GM19372 (cell line): ENCODE data around the gene AFMID.
A peak's percentile ranks its signal among the peaks of the same experiment; 100 is the strongest.
"Not testable (repeated sequence)": the region's sequence is repeated elsewhere in the genome, so short reads cannot be mapped to it uniquely, and the experiment has no call there.

Experiments
- ATAC-seq: cut with Tn5 transposase; IDR thresholded peaks from one replicate; pipeline ENCODE4 v1.9.1; 2021; ENCODE audit warnings: mild to moderate bottlenecking, low read depth, moderate library complexity; ENCODE audit not compliant: unreplicated experiment

The AFMID gene

DNA sequence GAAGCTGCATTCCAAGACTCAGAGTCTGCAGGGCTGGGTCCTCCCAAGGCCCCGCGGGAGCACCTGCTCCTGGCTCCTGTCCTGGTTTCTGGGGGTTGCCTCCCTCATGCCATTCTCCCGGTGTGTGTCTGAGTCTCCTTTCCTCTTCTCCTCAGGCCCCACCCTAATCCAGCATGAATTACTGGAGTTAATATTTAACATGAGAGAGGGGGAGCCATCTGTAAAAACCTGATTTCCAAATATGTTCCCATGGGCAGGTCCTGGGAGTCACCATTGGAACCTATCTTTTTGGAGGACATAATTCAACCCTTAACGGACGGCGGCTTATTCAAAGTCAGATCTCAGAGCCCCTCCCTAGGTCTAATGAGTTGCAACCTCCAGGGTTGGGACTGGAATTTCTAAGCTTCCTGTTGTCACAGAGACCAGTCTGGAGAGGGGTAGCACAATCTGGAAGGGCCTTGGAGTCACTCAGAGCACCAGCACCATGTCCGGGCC, 35.6 kb upstream of the AFMID start:
- ATAC-seq: no peak

DNA sequence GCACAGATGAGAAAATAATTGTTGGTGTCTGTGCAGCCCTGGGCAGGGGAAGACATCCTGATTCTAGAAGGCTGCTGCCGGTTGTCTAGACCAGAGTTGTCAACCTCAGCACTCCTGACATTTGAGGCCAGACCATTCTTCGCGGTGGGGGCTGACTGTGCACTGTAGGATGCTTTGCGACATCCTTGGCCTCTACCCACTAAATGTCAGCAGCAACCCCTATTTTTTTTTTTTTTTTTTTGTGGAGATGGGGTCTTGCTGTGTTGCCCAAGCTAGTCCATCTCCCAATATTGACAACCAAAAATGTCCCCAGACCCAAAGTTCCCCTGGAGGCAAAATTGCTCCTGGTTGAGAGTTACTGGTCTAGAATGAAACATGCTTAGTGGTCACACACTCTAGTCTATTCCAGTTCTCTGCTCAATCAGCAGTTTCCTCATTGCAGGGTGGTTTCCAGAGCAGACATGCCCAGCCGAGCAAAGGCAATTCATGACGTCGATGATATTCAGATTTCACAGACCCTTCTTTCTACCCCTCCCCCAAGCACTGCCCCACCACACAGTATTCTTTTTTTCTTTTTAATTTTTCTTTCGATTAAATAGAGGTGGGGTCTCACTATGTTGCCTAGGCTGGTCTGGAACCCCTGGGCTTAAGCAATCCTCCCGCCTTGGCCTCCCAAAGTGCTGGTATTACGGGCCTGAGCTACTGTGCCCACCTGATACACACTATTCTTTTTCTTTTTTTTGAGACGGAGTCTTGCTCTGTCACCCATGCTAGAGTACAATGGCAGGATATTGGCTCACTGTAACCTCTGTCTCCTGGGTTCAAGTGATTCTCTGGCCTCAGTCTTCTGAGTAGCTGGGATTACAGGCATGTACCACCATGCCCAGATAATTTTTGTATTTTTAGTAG, 32.0 kb upstream of the AFMID start:
- no peak for ATAC-seq

DNA sequence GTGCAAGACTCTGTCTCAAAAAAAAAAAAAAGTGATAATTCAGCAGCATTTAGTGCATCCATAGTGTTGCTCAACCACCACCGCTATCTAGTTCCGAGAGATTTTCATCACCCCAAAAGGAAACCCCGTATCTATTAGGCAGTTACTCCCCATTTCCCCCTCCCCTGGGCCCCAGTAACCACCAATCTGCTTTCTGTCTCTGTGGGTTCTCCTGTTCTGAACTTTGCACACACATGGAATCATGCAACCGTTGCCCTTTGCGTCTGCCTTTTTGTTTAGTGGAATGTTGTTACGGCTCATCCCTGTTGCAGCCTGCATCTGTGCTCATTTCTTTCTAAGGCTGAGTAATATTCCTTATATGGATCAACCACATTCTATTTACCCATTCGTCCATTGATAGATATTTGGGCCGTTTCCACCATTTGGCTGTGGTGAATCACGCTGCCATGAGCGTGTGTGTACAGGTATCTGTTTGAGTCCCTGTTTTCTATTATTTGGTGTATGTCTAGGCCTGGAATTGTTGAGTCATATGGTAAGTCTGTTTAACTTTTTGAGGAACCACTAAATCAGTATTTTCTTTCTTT, 27.5 kb upstream of the AFMID start:
- ATAC-seq: no peak

DNA sequence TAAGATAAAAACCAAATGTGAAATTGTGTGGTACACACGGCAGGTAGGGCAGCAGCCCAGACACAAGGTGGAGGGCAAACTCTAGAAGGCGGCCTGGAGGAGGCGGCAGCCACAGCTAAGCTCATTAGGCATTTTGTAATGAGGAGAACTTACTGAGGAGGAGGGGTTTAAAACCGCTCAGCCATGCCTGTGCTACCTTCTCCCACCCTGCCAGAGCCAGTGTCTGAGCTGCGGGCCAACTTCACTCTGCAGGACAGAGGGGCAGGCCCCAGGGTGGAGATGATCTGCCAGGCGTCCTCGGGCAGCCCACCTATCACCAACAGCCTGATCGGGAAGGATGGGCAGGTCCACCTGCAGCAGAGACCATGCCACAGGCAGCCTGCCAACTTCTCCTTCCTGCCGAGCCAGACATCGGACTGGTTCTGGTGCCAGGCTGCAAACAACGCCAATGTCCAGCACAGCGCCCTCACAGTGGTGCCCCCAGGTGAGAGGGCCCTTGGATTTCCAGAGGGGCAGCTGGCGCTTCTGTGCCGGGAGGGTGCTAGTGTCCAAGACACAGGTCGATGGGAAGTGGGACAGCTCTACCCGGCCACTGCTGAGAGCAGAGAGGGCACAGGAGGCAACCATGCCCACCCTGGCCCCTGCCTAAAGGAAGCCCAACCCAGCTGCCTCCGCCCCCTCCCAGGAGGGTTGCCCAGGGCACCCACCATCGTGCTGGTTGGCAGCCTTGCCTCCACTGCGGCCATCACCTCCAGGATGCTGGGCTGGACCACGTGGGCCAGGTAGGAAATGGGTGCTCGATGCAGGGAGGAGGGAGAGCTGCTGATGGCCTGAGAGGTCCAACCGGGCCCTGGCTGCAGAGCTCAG, 23.0 kb upstream of the AFMID start:
- no peak for ATAC-seq

DNA sequence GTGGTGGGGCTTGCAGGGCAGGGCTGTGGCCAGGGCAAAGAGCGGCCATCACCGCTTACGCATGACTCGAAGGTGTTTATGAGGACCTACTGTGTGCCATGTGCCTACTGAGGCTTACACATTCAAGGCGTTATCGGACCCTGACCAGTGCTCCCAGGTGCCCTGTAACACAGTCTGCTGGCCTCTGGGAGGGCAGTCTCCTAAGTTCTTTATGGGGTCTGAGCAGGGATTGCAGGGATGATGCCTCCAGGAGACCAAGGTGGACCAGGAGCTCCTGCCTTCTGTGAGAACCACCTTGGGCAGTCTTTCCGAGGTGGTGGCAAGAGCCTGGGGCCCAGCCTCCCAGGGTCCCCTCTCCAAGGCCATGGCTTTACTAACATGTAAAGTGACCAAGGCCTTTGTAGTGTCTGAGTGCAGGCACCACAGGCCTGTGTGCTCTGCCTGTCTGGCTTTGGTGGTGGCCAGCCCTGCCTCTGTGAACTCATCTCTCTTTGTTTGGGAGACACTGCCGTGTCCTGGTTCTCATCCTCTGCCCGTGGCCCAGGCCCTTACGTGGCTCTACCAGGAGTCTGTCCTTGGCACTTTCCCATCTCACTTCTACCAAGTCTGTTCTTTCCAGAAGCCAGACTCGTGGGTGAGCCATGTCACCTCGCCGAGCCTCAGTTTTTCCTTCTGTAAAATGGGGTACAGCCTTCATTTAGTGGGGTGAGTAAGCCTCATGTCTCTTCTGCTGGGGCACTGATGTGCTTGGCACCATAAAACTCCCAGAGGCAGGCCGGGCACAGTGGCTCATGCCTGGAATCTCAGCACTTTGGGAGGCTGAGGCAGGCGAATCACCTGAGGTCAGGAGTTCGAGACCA, 22.2 kb upstream of the AFMID start:
- no peak for ATAC-seq

DNA sequence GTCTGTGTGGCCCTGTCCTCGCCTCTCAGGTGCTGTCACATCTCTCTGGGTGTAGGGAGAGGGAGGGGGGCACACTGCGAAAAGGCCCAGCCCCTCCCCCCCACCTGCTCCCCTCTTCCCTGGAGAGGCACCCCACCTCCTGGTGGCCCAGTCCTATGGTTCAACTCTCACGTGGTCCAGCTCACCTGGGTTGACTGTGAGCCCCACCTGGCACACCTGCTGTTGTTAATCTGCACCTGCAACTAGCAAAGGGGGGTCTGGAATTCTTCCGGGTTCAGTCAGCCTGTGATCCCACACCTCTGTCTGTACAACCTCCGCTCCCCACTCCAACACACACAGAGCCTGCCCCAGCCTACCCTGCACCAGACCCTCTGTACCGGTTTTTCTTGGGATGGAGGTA, 20.7 kb upstream of the AFMID start:
- ATAC-seq: no peak

DNA sequence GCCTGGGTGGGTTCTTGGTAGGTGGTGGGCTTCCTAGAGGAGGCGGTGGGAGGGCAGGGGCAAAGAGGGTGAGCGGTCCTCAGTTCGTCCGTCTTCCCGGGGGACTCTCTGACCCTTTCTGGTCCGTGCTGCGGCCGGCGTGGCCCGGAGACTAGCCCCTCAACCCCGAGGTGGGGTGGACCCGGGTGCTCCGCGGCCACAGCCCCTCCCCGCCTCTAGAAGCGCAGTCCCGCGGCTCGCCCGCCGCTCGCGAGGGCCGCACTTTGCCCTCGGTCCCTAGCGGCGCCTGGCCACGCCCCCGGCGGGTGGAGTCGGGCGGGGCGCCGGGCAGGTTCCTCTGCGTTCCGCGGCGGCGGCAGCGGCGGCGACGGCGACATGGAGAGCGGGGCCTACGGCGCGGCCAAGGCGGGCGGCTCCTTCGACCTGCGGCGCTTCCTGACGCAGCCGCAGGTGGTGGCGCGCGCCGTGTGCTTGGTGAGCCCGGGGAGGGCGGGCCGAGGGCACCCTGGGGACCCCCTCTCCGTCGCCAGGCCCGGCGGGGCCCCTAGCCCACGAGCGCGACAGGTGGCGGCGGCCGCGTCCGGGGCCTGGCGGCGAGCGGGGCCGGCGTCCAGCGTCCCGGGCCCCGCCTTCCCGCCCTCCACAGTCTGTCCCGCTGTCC, 18.8 kb upstream of the AFMID start, which contains the start of gene SYNGR2:
Gene SYNGR2, plus strand, starts transcription at position 340 of the 661 bp plus-strand sequence. Its CDS starts 36 bp downstream, at position 376.
- ATAC-seq: peak; percentile 61

DNA sequence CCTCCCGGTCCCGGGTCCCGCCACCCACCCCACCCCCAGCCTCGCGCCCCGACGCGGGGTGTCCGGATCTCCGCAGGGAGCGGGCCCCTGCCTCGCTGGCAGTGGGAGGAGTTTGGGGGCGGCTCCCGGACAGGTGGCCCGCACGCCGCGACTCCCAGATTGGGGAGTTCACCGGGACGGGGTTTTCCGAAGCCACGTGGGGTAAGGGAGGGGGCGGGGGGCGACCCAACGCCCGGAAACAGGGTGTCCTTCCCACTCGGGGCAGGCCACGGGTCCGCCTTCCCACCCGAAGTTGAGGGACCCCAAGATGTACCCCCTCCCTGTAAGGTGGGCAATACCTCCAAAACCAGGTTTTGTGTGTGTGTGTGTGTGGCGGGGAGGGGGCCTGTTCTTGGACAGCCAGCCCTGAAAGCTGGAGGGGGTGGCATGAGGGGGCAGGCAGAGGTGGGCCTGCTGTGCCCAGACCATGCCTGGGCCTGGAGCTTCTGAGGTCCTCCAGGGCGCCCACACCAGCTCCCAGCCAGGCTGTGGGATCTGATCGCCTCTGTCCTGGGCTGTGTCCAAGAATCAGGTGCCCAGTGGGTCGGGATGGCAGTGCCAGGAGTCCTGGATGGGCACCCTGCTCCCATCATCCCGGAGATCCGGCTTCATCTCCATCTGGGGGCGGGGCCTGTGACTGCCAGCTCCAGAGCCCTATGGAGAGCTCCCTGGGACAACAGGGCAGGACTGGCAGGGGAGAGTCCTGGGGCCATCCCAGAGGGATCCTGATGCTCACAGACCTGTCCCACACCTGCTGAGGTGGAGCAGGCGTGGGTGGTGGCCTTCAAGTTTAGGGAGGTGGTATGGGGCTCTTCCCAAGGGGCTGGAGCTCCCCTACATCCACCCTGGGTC, 18.0 kb upstream of the AFMID start:
- ATAC-seq: peak; percentile 27

DNA sequence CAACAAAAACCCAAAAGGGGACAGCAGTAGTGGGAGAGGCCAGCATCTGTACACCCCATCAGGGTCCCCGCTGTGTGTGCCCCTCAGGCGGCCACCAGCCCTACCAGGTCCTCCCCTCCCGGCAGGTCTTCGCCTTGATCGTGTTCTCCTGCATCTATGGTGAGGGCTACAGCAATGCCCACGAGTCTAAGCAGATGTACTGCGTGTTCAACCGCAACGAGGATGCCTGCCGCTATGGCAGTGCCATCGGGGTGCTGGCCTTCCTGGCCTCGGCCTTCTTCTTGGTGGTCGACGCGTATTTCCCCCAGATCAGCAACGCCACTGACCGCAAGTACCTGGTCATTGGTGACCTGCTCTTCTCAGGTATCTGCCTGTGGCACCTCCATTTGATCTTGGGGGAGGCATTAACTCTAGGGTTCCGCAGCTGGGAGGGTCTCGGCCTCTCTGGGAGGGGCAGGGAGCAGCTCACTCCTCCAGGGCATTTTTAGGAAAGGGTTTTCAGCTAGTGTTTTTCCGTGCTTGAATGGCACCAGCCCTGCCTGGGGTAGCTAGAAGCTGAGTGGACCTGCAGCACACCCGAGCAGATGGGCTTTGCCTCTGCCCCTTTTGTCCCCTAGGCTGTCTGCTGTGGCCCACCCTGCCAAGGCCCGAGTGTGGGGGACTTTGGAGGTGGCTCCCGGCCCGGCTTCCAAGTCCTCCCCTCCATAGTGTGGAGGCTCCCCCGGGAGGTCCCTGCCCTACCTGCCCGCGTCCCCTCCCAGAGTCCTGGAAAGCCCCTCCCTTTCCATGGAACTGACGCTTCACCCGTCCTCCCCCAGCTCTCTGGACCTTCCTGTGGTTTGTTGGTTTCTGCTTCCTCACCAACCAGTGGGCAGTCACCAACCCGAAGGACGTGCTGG, 16.2 kb upstream of the AFMID start:
- ATAC-seq: no peak

DNA sequence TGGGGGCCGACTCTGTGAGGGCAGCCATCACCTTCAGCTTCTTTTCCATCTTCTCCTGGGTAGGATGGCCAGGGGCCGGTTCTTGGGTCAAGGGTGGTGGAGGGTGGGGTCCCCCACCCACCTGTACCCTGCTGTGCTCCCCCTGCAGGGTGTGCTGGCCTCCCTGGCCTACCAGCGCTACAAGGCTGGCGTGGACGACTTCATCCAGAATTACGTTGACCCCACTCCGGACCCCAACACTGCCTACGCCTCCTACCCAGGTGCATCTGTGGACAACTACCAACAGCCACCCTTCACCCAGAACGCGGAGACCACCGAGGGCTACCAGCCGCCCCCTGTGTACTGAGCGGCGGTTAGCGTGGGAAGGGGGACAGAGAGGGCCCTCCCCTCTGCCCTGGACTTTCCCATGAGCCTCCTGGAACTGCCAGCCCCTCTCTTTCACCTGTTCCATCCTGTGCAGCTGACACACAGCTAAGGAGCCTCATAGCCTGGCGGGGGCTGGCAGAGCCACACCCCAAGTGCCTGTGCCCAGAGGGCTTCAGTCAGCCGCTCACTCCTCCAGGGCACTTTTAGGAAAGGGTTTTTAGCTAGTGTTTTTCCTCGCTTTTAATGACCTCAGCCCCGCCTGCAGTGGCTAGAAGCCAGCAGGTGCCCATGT, 15.4 kb upstream of the AFMID start:
- not testable (repeated sequence) for ATAC-seq

DNA sequence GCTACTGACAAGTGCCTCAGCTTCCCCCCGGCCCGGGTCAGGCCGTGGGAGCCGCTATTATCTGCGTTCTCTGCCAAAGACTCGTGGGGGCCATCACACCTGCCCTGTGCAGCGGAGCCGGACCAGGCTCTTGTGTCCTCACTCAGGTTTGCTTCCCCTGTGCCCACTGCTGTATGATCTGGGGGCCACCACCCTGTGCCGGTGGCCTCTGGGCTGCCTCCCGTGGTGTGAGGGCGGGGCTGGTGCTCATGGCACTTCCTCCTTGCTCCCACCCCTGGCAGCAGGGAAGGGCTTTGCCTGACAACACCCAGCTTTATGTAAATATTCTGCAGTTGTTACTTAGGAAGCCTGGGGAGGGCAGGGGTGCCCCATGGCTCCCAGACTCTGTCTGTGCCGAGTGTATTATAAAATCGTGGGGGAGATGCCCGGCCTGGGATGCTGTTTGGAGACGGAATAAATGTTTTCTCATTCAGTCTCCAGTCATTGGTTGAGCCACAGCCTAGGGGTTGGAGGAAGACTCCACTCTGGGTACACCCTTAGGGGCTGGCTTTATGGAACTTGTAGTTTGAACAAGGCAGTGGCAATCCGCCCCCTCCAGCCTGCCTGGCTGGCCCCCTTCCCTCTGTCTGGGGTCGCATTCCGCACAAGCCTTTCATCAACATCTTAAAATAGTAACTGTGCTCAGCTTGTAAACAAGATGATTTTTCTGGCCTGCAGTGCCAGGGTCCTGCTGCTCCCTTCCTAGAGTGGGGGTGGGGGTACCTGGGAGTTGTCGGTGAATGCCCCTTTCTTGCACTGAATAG, 14.7 kb upstream of the AFMID start:
- no peak for ATAC-seq

DNA sequence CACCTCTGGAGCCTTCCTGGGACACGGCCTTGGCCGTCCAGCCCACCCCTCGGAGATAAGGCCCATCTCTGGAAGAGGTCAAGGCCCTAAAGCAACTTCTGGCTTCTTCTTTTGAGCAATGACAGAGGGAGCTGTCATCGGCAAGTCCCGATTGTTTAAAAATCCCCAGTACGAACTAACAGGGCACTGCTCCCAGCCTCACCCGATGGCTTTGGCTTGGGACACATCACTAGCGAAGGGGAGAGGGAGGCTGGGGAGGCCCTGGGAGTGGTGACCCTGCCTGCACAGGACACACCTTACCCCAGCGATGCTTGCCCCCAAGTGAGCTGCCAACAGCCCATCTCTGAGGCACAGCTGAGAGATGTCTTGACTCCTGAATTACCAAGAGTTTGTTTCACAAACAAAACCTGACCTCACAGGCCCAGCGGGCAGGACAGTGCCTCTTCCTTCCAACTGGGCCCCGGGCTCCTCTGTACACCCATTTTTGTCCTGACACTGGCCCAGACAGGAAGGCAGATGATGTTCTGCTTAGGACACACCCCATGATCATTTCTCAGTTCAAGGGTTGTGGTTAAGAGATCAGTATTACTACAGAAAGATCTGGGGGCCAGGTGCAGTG, 14.0 kb upstream of the AFMID start:
- ATAC-seq: no peak

DNA sequence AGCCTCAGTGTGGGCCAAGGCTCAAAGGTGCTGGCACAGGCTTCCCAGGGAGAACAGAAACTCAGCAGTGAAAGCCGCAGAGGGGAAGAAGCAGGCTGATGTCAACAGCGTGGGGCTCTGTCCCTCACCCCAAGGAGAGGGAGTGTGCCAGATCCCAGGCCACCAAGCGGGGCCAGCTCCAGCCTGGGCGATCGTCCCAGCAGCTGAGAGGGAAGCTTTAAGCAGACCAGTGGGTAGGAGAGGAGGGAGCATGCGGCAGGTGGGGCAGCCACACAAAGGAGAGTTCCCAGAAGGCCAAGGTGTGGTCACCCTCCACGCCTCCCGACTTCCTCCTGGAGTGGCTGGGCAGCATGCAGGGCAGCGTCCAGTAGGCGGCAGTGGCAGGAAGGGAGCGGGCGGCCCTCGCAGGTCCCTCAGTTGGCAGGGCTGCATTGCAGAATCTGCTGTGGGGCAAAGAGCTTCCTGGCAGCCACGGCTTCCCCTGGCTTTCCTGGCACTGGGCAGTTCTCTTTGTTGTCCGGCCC, 12.8 kb upstream of the AFMID start:
- ATAC-seq: no peak

DNA sequence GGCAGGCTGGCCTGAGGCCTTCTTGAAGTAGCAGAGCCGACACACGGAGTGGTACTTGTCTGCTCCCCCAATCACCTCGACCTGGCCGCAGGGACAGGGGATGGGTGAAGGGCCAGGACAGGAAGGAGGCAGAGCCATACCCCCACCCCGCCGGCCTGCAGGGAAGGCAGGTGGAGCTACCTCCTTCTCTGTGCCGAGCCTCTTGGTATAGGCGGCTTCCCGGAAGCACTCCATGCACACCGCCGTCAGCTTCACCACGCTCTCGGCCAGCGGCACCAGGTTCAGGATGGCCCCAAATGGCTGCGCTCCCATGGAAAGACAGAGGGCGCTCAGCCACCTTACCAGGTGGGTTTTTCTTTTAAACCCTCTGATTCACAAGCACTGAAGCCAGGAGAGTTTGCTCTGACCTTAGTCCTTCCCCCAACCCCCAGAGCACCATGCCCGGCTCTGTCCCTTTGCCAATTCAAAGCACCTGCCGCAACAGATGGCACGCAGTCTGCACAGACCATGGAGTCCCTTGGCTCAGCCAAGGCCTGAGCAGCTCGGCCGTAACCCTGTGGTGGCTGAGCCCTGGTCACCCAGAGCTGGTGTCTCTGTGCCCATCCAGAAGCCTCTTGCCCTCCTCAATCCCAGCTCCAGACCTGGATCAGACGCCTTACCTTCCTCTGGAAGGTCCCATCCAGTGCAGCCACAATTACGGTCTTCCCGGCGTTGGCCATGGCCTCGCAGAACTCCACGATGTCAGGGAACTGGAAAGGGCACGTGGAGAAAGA, 12.1 kb upstream of the AFMID start:
- ATAC-seq: no peak

DNA sequence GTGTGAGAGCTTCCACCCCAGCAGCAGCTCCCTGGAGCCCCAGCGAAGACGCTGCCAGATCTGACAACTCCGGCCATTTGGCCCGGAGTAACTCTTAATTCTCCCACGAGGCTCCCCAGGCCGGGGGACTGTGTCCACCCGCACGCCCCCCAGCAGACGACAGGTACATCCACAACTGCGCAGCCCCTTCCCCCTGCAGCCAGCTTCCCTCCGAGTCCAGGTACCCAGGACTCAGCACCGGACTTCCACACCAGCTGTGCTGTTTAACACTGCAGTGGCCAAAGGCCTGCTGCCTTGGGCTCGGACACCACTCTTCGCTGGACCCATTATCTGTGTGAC, 11.6 kb upstream of the AFMID start:
- no peak for ATAC-seq
